GM18508 (cell line): ENCODE measurements around the gene KIAA1614.
"Not testable (repeated sequence)": the region's sequence is repeated elsewhere in the genome, so short reads cannot be mapped to it uniquely, and the experiment has no call there.

Source experiments
- ATAC-seq: cut with Tn5 transposase; IDR thresholded peaks from one replicate; pipeline ENCODE4 v1.9.1; 2021; ENCODE audit warnings: moderate number of reproducible peaks; ENCODE audit not compliant: insufficient read depth, unreplicated experiment

Gene KIAA1614

DNA sequence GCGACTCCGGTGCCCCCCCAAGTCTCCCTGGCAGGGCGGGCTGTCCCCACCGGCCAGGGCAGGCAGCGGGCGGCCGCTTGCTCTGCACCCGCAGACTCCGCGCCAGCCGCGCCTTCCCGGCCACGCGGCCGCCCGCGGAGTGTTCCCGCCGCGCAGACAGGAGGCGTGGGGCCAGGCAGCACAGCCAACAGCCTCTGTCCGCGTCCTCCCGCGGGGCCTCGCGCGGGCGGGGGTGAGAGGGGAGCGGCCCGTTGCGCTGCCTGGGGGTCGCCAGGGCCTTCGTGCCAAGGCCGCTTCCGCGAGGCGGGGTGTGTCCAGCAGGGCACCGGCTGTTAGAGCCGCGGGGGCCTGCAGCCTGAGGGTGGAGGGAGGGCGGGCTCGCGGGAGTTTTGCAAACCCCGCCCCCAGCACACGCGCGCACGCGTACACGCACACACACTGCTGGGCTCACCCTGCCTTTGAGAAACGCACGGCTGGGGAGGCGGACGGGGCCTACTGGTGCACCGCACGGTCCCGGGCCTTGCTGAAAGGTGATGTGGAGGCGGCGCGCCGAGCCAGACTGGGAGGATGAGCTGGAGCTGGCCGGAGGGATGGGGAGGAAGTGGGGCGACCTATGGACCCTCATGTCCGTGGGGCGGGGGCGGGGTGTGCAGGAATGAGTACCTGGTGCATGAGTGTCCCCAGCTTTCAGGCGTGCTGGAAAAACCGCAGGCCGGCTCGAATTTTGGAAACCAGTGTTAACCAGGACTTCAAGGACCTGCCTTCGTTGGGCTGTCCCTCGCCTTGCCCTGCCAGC, 41.5 kb downstream of the KIAA1614 start:
- ATAC-seq, result peak; percentile 60

DNA sequence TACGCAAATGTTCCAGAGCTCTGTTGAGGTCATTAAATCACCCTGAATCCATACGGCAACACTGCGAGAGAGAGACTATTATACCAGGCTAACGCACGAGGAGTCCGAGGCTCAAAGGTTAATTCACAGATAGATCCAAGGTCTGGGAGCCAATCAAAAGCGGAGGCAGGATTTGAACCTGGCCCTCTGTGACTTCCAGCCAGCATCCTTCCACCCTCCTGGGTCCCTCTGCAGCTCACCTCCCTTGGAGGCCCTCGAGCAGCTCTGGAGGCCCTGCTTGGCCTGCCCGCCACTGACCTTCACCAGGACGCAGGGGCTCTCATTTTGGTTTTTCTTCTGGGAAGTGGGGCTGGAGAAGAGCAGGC, 42.1 kb downstream of the KIAA1614 start:
- ATAC-seq, result no peak

DNA sequence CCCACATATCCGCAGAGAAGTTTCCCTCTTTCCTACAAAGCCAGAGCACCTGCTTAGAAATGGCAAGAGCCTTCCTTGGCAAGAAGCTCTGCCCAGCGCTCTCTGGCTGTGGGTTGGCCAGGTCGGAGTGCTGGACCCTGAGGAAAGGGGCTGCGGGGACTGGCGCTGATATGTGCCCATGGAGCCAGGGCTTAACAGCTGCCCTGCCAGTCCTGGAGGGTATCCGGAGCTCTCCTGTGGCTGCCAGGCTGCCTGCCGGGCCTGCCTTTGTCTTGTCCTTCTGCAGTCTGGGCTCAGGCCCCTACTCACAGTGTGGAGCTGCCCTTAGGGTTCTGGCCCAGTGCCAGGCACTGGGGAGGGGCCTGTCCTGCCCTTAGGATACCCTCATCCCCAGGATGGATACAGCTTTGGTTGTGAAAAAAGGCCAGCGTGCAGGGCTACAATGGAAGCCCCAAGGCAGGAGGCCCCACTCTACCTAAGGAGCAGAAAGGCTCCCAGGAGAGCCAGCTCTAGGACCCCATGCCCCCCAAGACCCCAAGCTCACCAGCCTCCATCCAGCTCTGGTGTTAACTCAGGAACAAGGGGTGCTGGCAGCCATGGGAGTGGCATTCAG, 43.4 kb downstream of the KIAA1614 start:
- ATAC-seq, result no peak

DNA sequence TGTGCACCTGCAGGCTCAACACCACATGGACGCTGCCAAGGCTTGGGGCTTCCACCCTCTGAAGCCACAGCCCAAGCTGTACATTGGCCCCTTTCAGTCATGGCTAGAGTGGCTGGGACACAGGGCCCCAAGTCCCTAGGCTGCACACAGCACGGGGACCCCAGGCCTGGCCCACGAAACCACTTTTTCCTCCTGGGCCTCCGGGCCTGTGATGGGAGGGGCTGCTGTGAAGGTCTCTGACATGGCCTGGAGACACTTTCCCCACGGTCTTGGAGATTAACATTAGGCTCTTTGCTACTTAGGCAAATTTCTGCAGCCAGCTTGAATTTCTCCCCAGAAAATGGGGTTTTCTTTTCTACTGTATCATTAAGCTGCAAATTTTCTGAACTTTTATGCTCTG, 46.9 kb downstream of the KIAA1614 start:
- not testable (repeated sequence) for ATAC-seq

DNA sequence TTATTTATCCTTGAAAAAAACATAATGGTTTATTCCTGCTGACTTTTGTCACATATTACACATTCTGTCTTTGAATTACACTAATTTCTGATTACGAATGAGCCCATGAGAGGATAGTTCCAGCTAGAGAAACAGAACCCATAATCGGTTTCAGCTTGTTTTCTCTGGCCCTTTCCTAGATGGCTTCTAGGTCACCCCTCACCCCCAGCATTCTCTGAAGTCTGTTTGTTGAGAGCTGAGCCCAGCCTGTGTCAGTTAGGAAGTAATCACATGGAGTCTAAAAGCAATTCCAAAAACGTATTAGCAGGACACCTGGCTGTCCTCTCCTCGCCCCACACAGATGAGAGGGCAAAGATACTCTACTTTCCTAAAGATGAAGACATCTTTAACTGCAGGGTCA, 48.9 kb downstream of the KIAA1614 start:
- ATAC-seq, result no peak

DNA sequence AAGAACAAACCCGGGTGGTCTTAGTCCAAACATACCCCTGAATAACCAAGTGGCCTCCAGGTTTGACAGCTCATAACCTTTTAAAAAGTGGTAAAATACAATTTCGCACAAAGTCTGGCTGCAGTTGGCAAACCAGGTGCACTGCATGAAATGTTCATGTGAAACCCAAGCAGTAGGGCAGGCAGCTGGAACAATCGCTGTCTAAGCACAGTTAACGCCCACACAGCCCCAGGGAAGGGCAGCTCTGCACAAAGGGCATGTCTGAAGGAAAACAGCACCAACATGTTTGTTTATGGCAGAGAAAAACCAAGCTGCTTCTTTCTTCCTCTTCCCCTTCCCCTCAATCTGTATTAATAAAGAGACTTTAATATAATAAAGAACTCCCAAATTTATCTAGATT, 49.5 kb downstream of the KIAA1614 start:
- no peak for ATAC-seq

DNA sequence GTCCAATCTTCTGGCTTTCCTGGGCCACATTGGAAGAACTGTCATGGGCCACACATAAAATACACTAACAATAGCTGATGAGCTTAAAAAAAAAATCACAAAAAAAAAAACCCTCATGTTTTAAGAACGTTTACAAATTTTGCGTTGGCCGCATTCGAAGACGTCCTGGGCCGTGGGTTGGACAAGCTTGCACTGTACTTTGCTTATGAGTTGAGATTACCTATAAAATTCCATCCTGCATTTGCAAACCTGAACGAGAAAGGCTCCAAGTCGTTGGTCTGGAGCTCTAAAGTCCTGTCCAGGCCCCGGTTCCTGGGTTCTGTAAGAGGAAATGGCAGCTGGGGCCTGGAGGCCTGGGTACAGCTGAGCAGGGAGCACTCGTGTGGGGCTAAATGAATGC, 51.4 kb downstream of the KIAA1614 start:
- ATAC-seq, result no peak

DNA sequence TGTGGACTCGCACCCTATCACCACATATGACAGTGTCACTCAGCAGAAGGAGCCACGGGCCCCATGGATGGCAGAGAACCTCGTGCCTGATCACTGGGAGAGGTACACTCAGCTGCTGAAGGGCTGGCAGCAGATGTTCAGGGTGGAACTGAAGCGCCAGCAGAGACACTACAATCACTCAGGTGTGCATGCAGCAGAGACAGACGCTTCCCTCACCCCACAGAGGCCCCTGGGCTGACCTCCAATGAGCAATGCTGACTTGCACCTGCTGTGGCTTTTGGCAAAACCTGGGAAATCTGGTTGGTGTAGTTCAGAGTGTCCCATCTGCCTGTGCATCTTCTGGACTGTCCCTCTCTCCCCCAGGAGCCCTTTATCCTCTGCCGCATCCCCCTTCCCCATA, 51.9 kb downstream of the KIAA1614 start:
- no peak for ATAC-seq

DNA sequence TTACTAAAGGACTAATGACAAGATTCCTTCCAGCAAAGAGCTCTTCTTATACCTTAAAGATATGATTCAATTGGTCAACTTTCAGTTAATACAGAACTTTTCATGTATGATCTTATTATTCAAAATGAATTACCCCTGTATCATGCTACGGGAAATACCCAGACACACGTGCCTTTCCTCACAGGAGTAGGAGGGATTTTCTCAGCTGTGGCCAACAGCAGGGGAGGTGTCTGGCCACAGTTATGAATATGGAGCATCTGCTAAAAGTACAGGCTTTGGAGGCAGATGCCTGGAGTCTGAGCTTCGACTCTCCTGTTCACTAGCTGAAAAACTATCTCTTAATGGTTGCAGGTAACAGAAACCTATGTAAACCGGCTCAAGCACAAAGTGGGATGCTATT, 53.6 kb downstream of the KIAA1614 start:
- ATAC-seq, result no peak

DNA sequence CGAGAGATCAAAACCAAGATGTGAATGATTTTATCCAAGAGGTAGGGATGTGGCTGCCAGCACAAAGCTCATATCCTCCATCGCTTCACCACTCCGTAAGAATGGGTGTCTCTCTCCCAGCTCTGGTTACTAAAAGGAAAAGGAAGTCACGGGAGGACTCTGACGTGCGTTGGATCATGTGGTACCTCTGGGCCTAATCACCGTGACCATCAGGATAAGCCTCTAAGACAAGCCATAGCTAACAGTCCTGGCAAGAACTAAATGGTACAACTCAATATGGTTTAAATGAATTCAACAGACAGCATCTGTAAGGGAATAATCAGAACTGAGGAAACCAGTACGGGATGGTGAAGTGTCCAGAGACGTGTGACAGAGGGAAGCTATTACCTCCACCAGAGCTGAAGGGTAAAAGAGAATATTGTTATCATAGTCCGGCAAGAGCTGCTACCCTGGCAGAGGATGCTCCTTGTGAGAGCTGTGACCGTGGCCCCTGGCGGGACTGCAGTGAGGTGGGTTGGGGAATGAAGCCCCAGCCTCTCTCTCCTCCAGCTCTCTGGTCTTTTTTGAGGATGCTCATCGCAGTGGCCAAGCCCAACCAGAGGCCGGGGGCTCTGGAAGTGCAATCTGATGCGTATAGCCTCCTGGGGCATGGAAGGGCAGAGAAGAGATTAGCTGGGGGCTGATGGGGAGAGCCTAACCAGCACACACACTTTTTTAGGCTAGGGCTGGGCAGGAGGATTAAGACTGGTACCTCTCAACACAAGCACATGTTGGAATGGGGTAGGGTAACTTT, 54.2 kb downstream of the KIAA1614 start:
- ATAC-seq, result no peak

DNA sequence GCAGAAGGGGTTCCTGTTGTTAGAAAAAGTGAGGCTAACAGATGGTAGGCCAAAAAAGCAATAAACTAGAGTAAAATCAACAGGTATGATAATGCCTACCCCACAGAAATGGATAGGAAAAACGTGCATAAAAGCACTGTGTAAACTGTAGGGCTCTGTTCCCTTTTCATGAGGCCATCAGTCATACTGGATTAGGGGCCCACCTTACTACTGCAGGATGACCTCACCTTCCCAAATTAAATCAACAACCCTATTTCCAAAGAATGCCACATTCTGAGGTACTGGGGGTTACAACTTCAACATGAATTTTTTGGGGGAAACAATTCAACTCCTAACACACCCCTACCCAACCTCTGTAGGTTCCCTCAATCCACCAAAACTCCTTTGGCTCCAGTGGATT, 54.9 kb downstream of the KIAA1614 start:
- ATAC-seq, result no peak

DNA sequence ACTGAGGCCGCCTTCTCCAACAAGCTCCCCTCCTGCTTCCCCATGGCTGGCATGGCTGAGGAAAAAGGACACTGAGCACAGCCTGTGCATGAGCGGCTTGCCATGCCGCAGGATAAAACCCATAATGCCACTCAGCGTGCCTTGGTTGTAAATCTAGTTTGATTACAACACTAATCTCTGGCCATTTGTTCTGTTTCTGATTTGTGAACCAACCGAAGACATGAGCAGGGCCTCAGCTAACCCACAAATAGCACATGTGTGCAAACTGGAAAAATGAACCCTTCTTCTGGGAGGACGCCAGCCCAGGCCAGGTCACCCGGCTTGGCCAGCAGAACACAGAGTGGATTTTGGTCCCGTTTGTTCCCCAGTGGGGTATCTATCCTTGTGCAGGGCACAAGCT, 56.1 kb downstream of the KIAA1614 start:
- not testable (repeated sequence) for ATAC-seq

DNA sequence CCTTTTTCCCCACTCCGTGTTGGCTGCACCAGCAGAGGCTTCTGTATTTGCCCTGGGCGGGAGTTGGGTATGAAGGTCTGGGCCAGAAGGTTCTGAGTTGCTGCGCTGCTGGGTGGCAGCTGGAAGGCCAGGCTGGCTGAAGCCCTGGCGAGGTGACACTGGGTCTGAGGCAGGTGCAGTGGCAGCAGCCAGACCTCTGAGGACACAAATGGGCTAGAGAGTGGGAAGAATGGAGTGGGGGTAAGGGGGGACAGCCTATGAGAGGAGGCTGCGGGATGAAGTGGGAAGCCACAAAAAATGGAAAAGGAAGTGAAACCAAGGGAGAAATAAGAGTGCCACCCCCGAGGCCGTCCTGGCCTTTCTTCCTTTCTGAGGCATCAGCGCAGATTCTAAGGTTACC, 56.7 kb downstream of the KIAA1614 start:
- ATAC-seq, result no peak

DNA sequence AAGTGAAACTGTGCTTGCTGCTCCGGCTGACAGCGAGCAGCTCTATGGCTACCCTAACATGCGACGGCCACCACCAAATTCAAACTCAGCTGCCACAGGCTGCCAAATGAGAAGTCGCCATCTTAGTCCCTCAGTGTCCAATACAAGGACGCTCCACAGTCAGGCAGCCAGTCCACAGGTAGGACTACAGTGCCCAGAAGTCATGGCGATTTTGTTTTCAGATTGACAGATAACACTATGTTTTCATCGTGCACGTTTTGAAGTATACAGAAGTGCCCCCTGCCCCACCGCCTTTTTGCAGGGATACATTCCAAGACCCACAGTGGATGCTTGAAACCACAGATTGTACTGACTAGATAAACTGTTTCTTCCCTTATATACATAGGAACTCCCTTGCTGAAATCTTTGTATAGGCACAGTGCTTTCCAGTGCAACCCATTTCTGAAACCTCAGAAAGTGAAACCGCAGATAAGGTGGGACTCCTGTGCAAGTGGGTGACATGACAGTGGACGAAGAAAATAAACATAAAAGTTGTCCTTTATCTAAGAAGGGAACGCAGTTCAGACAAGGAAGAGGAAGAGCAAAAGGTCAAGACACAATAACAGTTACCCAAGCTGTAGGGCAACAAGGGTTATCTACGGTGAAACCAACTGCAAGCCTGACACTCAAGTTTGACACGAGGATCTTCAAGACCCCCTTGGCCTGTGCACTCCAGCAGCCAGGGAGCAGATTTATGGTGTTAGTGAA, 57.8 kb downstream of the KIAA1614 start:
- ATAC-seq, result no peak

DNA sequence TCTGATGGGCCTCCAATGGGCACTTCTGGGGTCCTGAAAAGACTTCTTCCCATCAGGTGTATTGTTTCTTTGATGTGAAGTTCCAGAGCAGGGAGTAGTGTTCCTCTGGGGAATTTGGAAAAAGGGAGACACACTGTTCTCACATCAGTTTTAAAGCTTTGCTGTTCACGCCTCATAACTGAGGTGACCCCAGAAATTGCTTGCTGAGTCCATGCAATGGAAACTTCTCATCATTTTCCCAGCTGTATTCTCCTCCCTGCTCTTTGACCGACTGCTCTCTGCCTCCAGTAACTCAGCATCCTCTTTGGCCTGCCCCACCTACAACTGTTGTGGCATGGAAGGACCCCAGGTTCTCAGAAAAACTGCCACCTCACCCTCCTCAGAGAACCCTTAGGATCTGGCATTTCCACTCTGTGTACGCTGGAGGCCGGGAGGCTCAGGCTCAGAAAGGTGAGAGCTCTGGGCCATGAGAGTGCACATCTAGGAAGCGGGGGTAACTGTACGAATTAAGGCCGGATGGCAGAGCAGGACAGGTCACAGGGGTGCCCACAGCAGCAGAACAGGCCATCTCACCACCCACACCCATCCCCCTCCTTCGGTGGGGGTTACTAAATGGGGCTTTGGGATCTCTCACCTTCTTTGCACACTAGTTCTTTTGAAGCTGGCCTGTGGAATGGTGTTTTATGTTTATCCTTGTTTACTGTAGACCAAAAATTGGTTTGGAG, 58.7 kb downstream of the KIAA1614 start:
- no peak for ATAC-seq

DNA sequence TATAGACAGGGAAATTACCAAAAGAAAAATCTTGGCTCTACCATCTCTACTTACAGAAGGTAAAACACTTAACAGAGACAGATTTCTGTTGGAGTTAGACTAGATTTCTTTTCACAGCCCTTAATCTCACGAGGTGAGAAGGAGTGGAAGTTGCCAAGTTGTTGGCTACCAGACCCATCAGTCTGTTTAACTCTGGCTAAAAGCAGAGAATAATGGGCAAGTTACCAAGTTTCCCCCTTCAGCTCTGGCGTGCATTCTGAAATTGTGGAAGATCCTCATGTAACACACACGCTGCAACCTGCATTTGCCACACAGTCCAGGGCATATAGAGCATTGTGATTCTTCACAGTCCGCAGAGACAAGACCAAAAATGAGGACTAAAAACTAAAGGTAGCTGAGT, 60.7 kb downstream of the KIAA1614 start:
- no peak for ATAC-seq

DNA sequence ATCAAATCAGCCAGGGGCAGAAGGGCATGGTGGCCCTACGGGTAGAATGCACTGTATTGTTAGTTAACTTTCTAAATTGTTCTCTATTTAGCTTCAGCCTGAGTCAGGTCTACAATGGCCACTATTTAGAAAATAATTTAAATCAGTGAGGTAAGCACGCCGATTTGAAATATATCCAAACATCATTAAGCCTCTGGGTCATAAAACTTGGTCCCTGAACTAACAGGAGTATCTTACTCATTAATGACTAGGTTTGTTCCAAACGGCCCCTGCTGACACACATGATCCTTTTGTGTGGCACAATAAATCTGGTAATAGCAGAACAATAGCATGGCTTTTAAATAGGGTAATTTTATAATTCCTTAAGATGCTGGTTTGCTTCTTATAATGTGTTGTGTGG, 61.5 kb downstream of the KIAA1614 start:
- no peak for ATAC-seq

DNA sequence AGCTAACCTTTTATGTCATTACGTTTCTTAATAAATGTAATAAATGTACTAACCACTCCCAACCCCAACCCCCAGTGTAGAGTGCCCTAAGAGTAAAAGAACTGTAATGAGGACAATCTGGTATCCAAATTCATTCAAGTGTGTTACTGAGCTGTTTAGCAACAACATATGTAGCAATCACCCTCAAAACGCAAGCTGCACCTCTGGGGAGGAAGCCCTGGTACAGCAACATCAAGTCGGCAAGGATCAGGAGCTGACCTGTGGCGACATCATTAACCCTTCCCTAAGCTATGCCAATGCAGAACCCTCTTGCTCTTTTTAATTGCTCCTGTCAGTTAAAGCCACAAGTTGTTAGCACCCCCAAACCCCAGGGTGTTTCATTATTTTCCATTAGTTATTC, 62.9 kb downstream of the KIAA1614 start:
- no peak for ATAC-seq

DNA sequence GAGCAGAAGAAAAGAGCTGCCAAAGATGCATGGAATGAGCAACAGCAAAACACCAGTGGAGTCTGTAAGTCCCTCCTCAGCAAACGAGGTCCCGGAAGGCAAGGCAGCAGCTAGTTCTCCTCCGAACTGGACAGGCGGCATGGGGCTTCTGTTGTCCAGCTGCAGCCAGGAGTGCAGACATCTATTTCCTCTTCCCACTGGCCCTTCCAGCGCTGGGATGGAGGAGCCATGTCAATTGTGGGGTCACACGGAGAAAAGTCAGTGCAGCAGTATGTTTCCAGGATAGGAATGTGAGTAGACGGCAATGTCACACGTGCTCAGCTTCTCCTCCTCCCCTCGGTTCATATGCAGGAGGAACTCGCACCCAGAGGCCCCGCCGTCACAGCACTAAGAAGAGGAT, 63.5 kb downstream of the KIAA1614 start:
- ATAC-seq, result no peak

DNA sequence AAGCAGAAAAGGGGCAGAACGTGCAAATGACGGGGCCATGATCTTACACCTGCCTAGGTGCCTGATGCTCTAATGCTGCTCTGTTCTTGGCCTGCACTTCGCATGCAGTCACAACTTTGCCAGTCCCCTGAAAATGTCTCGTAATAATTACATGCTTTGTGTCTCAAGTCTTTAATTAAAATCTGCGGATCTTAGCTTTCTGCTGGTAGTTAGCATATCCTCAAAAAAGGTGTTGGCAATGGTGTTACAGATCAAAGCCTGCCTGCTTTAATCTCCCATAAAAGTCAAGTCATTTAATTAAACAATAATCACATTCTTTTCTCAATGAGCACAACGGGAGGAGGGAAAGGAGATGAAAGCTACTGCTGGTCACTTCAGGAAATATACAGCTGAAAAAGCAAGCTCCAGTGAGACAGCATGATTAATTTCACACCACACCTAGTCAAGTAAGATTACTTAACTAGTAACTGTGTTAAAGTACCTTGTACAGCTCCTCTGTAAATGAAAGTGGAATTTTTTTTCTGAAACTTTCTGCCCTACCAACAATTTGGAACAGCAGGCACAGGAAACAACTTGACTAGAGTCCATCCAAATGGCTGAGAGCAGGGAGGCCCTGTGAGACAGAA, 64.1 kb downstream of the KIAA1614 start:
- ATAC-seq, result no peak
